ENCODE results near the gene PLIN5. TPM values are rescaled to one million over a fixed set of nuclear protein-coding genes. Genes with fewer than 3 reads are reported as not detected.

Gene PLIN5
- total and polyA plus RNA-seq, 10 of the 15 experiments (the other 5 are each of a cell fraction or from before 2014, with no cell fraction given): 0.15 to 0.33 TPM; not detected in 8

GRCh38 chr19:4488496-4488895 lies 46.5 kb downstream of the PLIN5 start:
- WGBS (ENCODE audit: insufficient coverage, insufficient replicate concordance, low lambda C conversion rate, missing lambda C conversion rate): 98% methylated on average over 29 of the region's 29 CpGs

GRCh38 chr19:4487572-4487971 lies 47.5 kb downstream of the PLIN5 start:
- ChIA-PET SMC1A (ENCODE audit: uncharacterized antibody, unreplicated experiment) (no interaction called here), POLR2A (no interaction called here), CTCF (no interaction called here), RAD21 (ENCODE audit: unreplicated experiment) (no interaction called here)
- in situ Hi-C loops (cut with MboI): no loop called here
- TF ChIP-seq SMC3 (IDR thresholded peaks at IDR 0.05; ENCODE audit: borderline replicate concordance, low read length) (no peak), STAT3 (IDR thresholded peaks at IDR 0.05; ENCODE audit: low read depth, low read length) (no peak), ASH2L (IDR thresholded peaks at IDR 0.05; ENCODE audit: borderline replicate concordance, low read depth) (no peak), WRNIP1 (IDR thresholded peaks at IDR 0.05; ENCODE audit: borderline replicate concordance, low read depth, low read length) (no peak), SKIL (IDR thresholded peaks at IDR 0.05; ENCODE audit: low read depth, poor library complexity, severe bottlenecking) (no peak), CEBPB (IDR thresholded peaks at IDR 0.05; ENCODE audit: borderline replicate concordance in 1 of 2, low read depth in 2 of 2, low read length in 2 of 2) (no peak)
- no peak overlapping the region for H3K4me2 ChIP-seq (ENCODE audit: control insufficient read depth, insufficient read depth)
- FAIRE-seq (no peak), ATAC-seq (no peak), DNase-seq (ENCODE audit: low read depth, low spot score) (no peak)
- H3K27me3 ChIP-seq (replicated peaks in 1 of 2; ENCODE audit: control insufficient read depth in 2 of 2, insufficient read depth in 2 of 2, low read length in 1 of 2): no peaks in the 10 kb centered on the region
- no TSS peak for BruUV-seq (replicated peaks)
- H3K36me3 ChIP-seq (ENCODE audit: control insufficient read depth in 2 of 2, insufficient read depth in 2 of 2, low read length in 1 of 2): peaks cover 9 to 11% of the 10 kb centered on the region in 2 experiments; a peak in 3 of 4 replicates
- H3K4me1 ChIP-seq (ENCODE audit: control insufficient read depth, insufficient read depth, low read length): no peaks in the 10 kb centered on the region
- H3K9ac ChIP-seq (ENCODE audit: control insufficient read depth, insufficient read depth, low read length): no peak overlapping the region
- no peak overlapping the region for H3K27ac ChIP-seq (ENCODE audit: control insufficient read depth, insufficient read depth)
- intact Hi-C loops (cut with micrococcal nuclease; ENCODE audit: unreplicated experiment): no loop called here
- H2AFZ ChIP-seq (ENCODE audit: control insufficient read depth, low read depth, low read length): no peak overlapping the region
- no peaks in the 10 kb centered on the region for H3K9me3 ChIP-seq (replicated peaks; ENCODE audit: control insufficient read depth, insufficient read depth, low read length)
- H4K20me1 ChIP-seq (ENCODE audit: control insufficient read depth, insufficient read depth): no peaks in the 10 kb centered on the region
- no peak overlapping the region for H3K4me3 ChIP-seq
- 90% methylated on average over 11 of the region's 11 CpGs for WGBS (ENCODE audit: insufficient coverage, insufficient replicate concordance, low lambda C conversion rate, missing lambda C conversion rate)
- no peaks in the 10 kb centered on the region for H3K79me2 ChIP-seq (ENCODE audit: control insufficient read depth, insufficient read depth, low read length)

More at GRCh38 chr19:4488496-4488895, 46.5 kb downstream of the PLIN5 start:
- Histone ChIP-seq H4K20me1 (ENCODE audit: control insufficient read depth, insufficient read depth) (no peaks in the 10 kb centered on the region), H3K9me3 (replicated peaks; ENCODE audit: control insufficient read depth, insufficient read depth, low read length) (no peaks in the 10 kb centered on the region), H3K27me3 (replicated peaks in 1 of 2; ENCODE audit: control insufficient read depth in 2 of 2, insufficient read depth in 2 of 2, low read length in 1 of 2) (no peaks in the 10 kb centered on the region), H3K27ac (ENCODE audit: control insufficient read depth, insufficient read depth) (no peak overlapping the region), H3K36me3 (ENCODE audit: control insufficient read depth in 2 of 2, insufficient read depth in 2 of 2, low read length in 1 of 2) (peaks cover 12 to 14% of the 10 kb centered on the region in 2 experiments; a peak in 3 of 4 replicates), H3K4me1 (ENCODE audit: control insufficient read depth, insufficient read depth, low read length) (no peaks in the 10 kb centered on the region), H2AFZ (ENCODE audit: control insufficient read depth, low read depth, low read length) (no peak overlapping the region), H3K79me2 (ENCODE audit: control insufficient read depth, insufficient read depth, low read length) (no peaks in the 10 kb centered on the region), H3K4me2 (ENCODE audit: control insufficient read depth, insufficient read depth) (no peak overlapping the region), H3K9ac (ENCODE audit: control insufficient read depth, insufficient read depth, low read length) (no peak overlapping the region), H3K4me3 (no peak overlapping the region)
- intact Hi-C loops (cut with micrococcal nuclease; ENCODE audit: unreplicated experiment) (no loop called here), in situ Hi-C loops (cut with MboI) (no loop called here)
- ChIA-PET CTCF (interaction anchor here (0.6 kb wide), 1 partner anchor 33 kb away, joined by 4 read pairs; no protein-coding TSS in a partner anchor), POLR2A (interaction anchor here (0.7 kb wide), 1 partner anchor 14 kb away, joined by 3 read pairs; no protein-coding TSS in a partner anchor), RAD21 (ENCODE audit: unreplicated experiment) (no interaction called here), SMC1A (ENCODE audit: uncharacterized antibody, unreplicated experiment) (no interaction called here)
- DNase-seq (ENCODE audit: low read depth, low spot score) (no peak), FAIRE-seq (no peak), ATAC-seq (no peak)
- BruUV-seq (replicated peaks): no TSS peak
- TF ChIP-seq PML (IDR thresholded peaks at IDR 0.05; ENCODE audit: low read length) (no peak), BCL3 (IDR thresholded peaks at IDR 0.05; ENCODE audit: borderline replicate concordance, insufficient read depth, low read depth, low read length, poor library complexity, severe bottlenecking) (no peak), SUPT20H (IDR thresholded peaks at IDR 0.05; ENCODE audit: borderline replicate concordance, control insufficient read depth, low read depth, low read length) (no peak), MXI1 (IDR thresholded peaks at IDR 0.05; ENCODE audit: low read depth, low read length) (no peak)
